CD4-positive, alpha-beta T cell treated with Interleukin-21 for 1 hour (primary cell): Measurements from ENCODE around the gene INKA1.
"Not testable (repeated sequence)": the region's sequence is repeated elsewhere in the genome, so short reads cannot be mapped to it uniquely, and the experiment has no call there.

ENCODE experiments used
- DNase-seq: peaks from one replicate; pipeline ENCODE4 v3.0.0-alpha.2; 2020

Gene INKA1

GRCh38 chr3:49813497-49814174 lies 10.6 kb downstream of the INKA1 start, which contains the start of gene UBA7:
Gene UBA7, minus strand, starts transcription at chr3:49813953. Its CDS starts 166 bp downstream, at chr3:49813787.
- peak; percentile 52 for DNase-seq

GRCh38 chr3:49823131-49823530 lies 20.1 kb downstream of the INKA1 start:
- not testable (repeated sequence) for DNase-seq

- no peak for DNase-seq
Observed at GRCh38 chr3:49826016-49826415, 23.0 kb downstream of the INKA1 start.

- no peak for DNase-seq
Observed at GRCh38 chr3:49831341-49831740, 28.3 kb downstream of the INKA1 start.

- peak; percentile 86 for DNase-seq
Observed at GRCh38 chr3:49839193-49839809, 36.2 kb downstream of the INKA1 start.

GRCh38 chr3:49840388-49840787 lies 37.3 kb downstream of the INKA1 start:
- no peak for DNase-seq

- DNase-seq, result no peak
Observed at GRCh38 chr3:49841126-49841696, 38.1 kb downstream of the INKA1 start.

GRCh38 chr3:49841806-49842205 lies 38.7 kb downstream of the INKA1 start:
- no peak for DNase-seq

- DNase-seq, result no peak
Observed at GRCh38 chr3:49842843-49843517, 39.9 kb downstream of the INKA1 start.

GRCh38 chr3:49844464-49845183 lies 41.6 kb downstream of the INKA1 start:
- DNase-seq, result no peak

GRCh38 chr3:49845694-49846093 lies 42.6 kb downstream of the INKA1 start:
- no peak for DNase-seq
